GM12878 (cell line): ENCODE data around the gene LRRC4. TPM values are rescaled to one million over a fixed set of nuclear protein-coding genes. Genes with fewer than 3 reads are reported as not detected.

Source experiments
- ATAC-seq: fragments of 200-7000 bp; cut with Tn5 transposase; 3 replicates; pipeline ENCODE4 v1.9.1; 2020; ENCODE audit warnings: mild to moderate bottlenecking, moderate library complexity
- BruUV-seq: library from RNA; stranded (reverse); fragments of 400-500 nt; replicated peaks from 2 replicates; lab custom pipeline; 2021; lab: Mats Ljungman, UMichigan
- CTCF ChIA-PET: fragments of 300-600 bp; sonication (Branson Sonifier 250); formaldehyde crosslinking; extraction: SDS; loops from one replicate; lab custom pipeline; 2021; ENCODE audit warnings: inconsistent platforms; lab: Yijun Ruan, JAX
- POLR2A ChIA-PET: fragments of 350-600 bp; formaldehyde crosslinking; extraction: SDS; loops from one replicate; lab custom pipeline; 2021; ENCODE audit warnings: inconsistent platforms; lab: Charles Lee
- RAD21 ChIA-PET: fragments of 300-600 bp; sonication (Branson Sonifier 250); formaldehyde crosslinking; loops from one replicate; lab custom pipeline; 2023; ENCODE audit warnings: antibody characterized with exemption; ENCODE audit not compliant: unreplicated experiment; lab: Charles Lee
- SMC1A ChIA-PET: fragments of 300-600 bp; sonication (Branson Sonifier 250); formaldehyde crosslinking; loops from one replicate; lab custom pipeline; 2023; ENCODE audit not compliant: unreplicated experiment, uncharacterized antibody; lab: Charles Lee
- DNase-seq: peaks from one replicate; pipeline ENCODE4 v3.0.0-alpha.2; 2011; ENCODE audit warnings: low read depth, low spot score
- FAIRE-seq: peaks from 3 replicates; lab custom pipeline; 2011; peaks lifted over from hg19 to GRCh38; lab: Jason Lieb, UNC
- H2AFZ ChIP-seq: 2 replicates; pipeline ENCODE4 v1.6.0; 2011; ENCODE audit warnings: low read depth, low read length, control low read depth; ENCODE audit not compliant: control insufficient read depth
- H3K27ac ChIP-seq: 2 replicates; pipeline ENCODE4 v1.5.1; 2011; ENCODE audit warnings: control low read depth; ENCODE audit not compliant: control insufficient read depth, insufficient read depth
- H3K27me3 ChIP-seq, 2 experiments: replicated peaks in 1 of 2; 2 replicates each; pipeline versions ENCODE4 v1.6.0 to v1.6.1; 2011; ENCODE audit warnings: low read length in 1 of 2; ENCODE audit not compliant: control insufficient read depth in 2 of 2, insufficient read depth in 2 of 2
- H3K36me3 ChIP-seq, 2 experiments: 2 replicates each; pipeline ENCODE4 v1.5.1; 2011; ENCODE audit warnings: low read length in 1 of 2; ENCODE audit not compliant: control insufficient read depth in 2 of 2, insufficient read depth in 2 of 2
- H3K4me1 ChIP-seq: 2 replicates; pipeline ENCODE4 v1.6.1; 2011; ENCODE audit warnings: mild to moderate bottlenecking, low read length, moderate library complexity, mixed read lengths; ENCODE audit not compliant: control insufficient read depth, insufficient read depth
- H3K4me2 ChIP-seq: 2 replicates; pipeline ENCODE4 v1.6.0; 2011; ENCODE audit warnings: control low read depth; ENCODE audit not compliant: control insufficient read depth, insufficient read depth
- H3K4me3 ChIP-seq: fragments of 200-600 bp; sonication (generic); 2 replicates; pipeline ENCODE4 v1.5.1; 2016
- H3K79me2 ChIP-seq: 2 replicates; pipeline ENCODE4 v1.6.0; 2011; ENCODE audit warnings: low read length; ENCODE audit not compliant: control insufficient read depth, insufficient read depth
- H3K9ac ChIP-seq: 2 replicates; pipeline ENCODE4 v1.8.0; 2011; ENCODE audit warnings: low read length, control low read depth, mixed read lengths; ENCODE audit not compliant: control insufficient read depth, insufficient read depth
- H3K9me3 ChIP-seq: replicated peaks from 3 replicates; pipeline ENCODE4 v1.5.1; 2011; ENCODE audit warnings: mild to moderate bottlenecking, low read length; ENCODE audit not compliant: control insufficient read depth, insufficient read depth
- H4K20me1 ChIP-seq: 2 replicates; pipeline ENCODE4 v1.6.0; 2011; ENCODE audit not compliant: control insufficient read depth, insufficient read depth
- CHD1 ChIP-seq: IDR thresholded peaks from 2 replicates; pipeline ENCODE4 v1.6.1; 2012; ENCODE audit warnings: low read depth, low read length, improper control_type of control experiment
- ELK1 ChIP-seq: IDR thresholded peaks from 2 replicates; pipeline ENCODE4 v1.6.1; 2012; ENCODE audit warnings: low read depth, low read length, improper control_type of control experiment
- ETV6 ChIP-seq, 2 experiments: fragments of 450-650 bp in 1 of 2; IDR thresholded peaks in 1 of 2; conservative IDR thresholded peaks in 1 of 2; 2 replicates each; pipeline ENCODE4 v1.6.1; 2014; ENCODE audit warnings: antibody characterized with exemption in 1 of 2, borderline replicate concordance in 1 of 2, low read depth in 1 of 2, mild to moderate bottlenecking in 1 of 2, moderate library complexity in 1 of 2
- FOXM1 ChIP-seq: IDR thresholded peaks from 2 replicates; pipeline ENCODE4 v1.6.1; 2012; ENCODE audit warnings: low read depth, mild to moderate bottlenecking, inconsistent platforms, low read length, moderate library complexity
- KLF5 ChIP-seq: fragments of 450-650 bp; IDR thresholded peaks from 2 replicates; pipeline ENCODE4 v1.6.1; 2014; ENCODE audit warnings: mild to moderate bottlenecking; ENCODE audit not compliant: partially characterized antibody
- NBN ChIP-seq: fragments of 450-650 bp; IDR thresholded peaks from 2 replicates; pipeline ENCODE4 v1.6.1; 2016
- NFXL1 ChIP-seq: fragments of 450-650 bp; IDR thresholded peaks from 2 replicates; pipeline ENCODE4 v1.6.1; 2017; ENCODE audit warnings: antibody characterized with exemption, mild to moderate bottlenecking, borderline replicate concordance
- NFYB ChIP-seq: IDR thresholded peaks from 2 replicates; pipeline ENCODE4 v1.6.1; 2011; ENCODE audit warnings: low read depth, mild to moderate bottlenecking, low read length, improper control_type of control experiment, moderate library complexity; ENCODE audit not compliant: insufficient read depth
- PML ChIP-seq: IDR thresholded peaks from 2 replicates; pipeline ENCODE4 v1.6.1; 2012; ENCODE audit warnings: low read length, inconsistent platforms
- RAD21 ChIP-seq: IDR thresholded peaks from 2 replicates; pipeline ENCODE4 v1.6.1; 2011; ENCODE audit warnings: mild to moderate bottlenecking, low read depth, low read length, moderate library complexity; ENCODE audit not compliant: insufficient read depth
- RB1 ChIP-seq: fragments of 450-650 bp; formaldehyde crosslinking; IDR thresholded peaks from 2 replicates; pipeline ENCODE4 v1.6.1; 2017; ENCODE audit warnings: mild to moderate bottlenecking, borderline replicate concordance
- SIN3A ChIP-seq: IDR thresholded peaks from 2 replicates; pipeline ENCODE4 v1.6.1; 2012; ENCODE audit warnings: low read depth, low read length, improper control_type of control experiment
- SIX5 ChIP-seq: IDR thresholded peaks from 2 replicates; pipeline ENCODE4 v1.6.1; 2011; ENCODE audit warnings: mild to moderate bottlenecking, low read depth, low read length, moderate library complexity; ENCODE audit not compliant: severe bottlenecking
- SP1 ChIP-seq: IDR thresholded peaks from one replicate; pipeline ENCODE4 v1.6.1; 2011; ENCODE audit warnings: low read depth, low read length
- ZNF24 ChIP-seq: fragments of 450-650 bp; IDR thresholded peaks from 2 replicates; pipeline ENCODE4 v1.6.1; 2017; ENCODE audit warnings: antibody characterized with exemption, mild to moderate bottlenecking
- WGBS: methylation state at CpG from one replicate; pipeline ENCODE4 v1.1.6; 2016; ENCODE audit warnings: low lambda C conversion rate; ENCODE audit not compliant: insufficient replicate concordance, insufficient coverage; ENCODE audit errors: missing lambda C conversion rate; 5-methylcytosine and 5-hydroxymethylcytosine counted together
- in situ Hi-C: fragments of 300-500 bp; cut with MboI; formaldehyde crosslinking; loops from 9 replicates; pipeline ENCODE4 v1.14.3; 2018; ENCODE audit warnings: mixed read lengths
- intact Hi-C: fragments of 100-400 bp; cut with micrococcal nuclease; formaldehyde crosslinking; loops from one replicate; pipeline ENCODE4 v1.14.2; 2022; ENCODE audit not compliant: unreplicated experiment
- polyA plus RNA-seq, 11 experiments: library from polyadenylated mRNA; depleted of rRNA in 4 of 11; unstranded in 6 of 11; stranded (reverse) in 5 of 11; fragments of >200 nt; fragmentation: Nextera tagmentation in 4 of 11; fragmentation: Illumina TruSeq in 1 of 11; extraction: Ambion mirVana in 4 of 11; extraction: Trizol in 1 of 11; gene quantifications; 1 replicate in 1 of 11; 2 replicates in 10 of 11; pipeline versions ENCODE4 v1.2.1 to v1.2.3, GENCODE V29; 2011 to 2016; ENCODE audit warnings: inconsistent platforms in 2 of 11, missing spikeins in 2 of 11, low read depth in 1 of 11
- total RNA-seq, 4 experiments: library from RNA; depleted of rRNA in 3 of 4; stranded (reverse); fragments of >200 nt in 3 of 4; fragmentation: Illumina TruSeq in 1 of 4; extraction: Trizol in 1 of 4; gene quantifications; 2 replicates each; pipeline versions ENCODE4 v1.2.1 to v1.2.3, GENCODE V29; 2013 to 2021
- TF ChIP-seq, protein P1 (sequence below), 3 experiments: IDR thresholded peaks in 2 of 3; conservative IDR thresholded peaks in 1 of 3; 2 replicates each; pipeline ENCODE4 v1.5.1; 2011; ENCODE audit warnings: low read depth in 3 of 3, low read length in 3 of 3, mild to moderate bottlenecking in 3 of 3, control low read depth in 2 of 3, moderate library complexity in 2 of 3, inconsistent platforms in 1 of 3, mixed read lengths in 1 of 3; ENCODE audit not compliant: control insufficient read depth in 2 of 3, insufficient read depth in 1 of 3; ENCODE audit errors: extremely low read depth in 1 of 3
- TF ChIP-seq, protein P2 (sequence below): IDR thresholded peaks from 2 replicates; pipeline ENCODE4 v1.6.1; 2012; ENCODE audit warnings: low read depth, low read length, improper control_type of control experiment

Gene LRRC4
- total and polyA plus RNA-seq, 10 of the 15 experiments (the other 5 are each of a cell fraction or from before 2014, with no cell fraction given): 0.06 to 0.85 (median 0.12) TPM; not detected in 4

DNA sequence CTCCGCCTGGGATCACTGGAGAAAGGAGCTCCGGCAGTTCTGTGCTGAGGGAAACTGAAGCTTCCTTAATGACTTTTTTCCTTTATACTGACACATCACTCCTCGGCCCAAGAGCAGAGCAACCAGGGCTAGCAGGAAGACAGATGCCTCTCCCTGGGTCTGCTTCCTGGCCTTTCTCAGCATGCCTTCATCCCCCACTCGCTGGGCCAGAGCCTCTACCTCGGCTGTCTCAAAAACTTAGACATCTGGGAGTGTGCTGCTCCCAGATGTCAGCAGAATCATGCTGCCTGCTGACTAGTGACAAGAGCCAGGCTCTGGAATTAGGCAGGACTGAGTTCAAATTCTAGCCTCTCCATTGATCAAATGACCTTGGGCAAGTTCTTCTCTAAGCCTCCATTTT is 24.4 kb upstream of the LRRC4 start:
- ChIA-PET RAD21 (no interaction called here), SMC1A (no interaction called here), POLR2A (no interaction called here), CTCF (no interaction called here)
- Histone ChIP-seq H2AFZ (no peak overlapping the region), H3K27me3 (no peaks in the 10 kb centered on the region), H3K4me3 (no peak overlapping the region), H3K4me2 (no peak overlapping the region), H3K36me3 (peaks cover 12 to 13% of the 10 kb centered on the region in 2 experiments; a peak in 3 of 4 replicates), H3K9ac (no peak overlapping the region), H3K27ac (no peak overlapping the region), H3K4me1 (no peaks in the 10 kb centered on the region), H3K9me3 (no peaks in the 10 kb centered on the region), H3K79me2 (no peaks in the 10 kb centered on the region), H4K20me1 (no peaks in the 10 kb centered on the region; the same call in none of the 2 replicates)
- WGBS: 97% methylated on average over 5 of the region's 5 CpGs
- no peak for DNase-seq
- no TSS peak for BruUV-seq
- in situ Hi-C loops: no loop called here
- intact Hi-C loops: no loop called here
- ATAC-seq: no peak
- FAIRE-seq: no peak
- TF ChIP-seq ELK1: no peak
- TF ChIP-seq, protein P1, sequence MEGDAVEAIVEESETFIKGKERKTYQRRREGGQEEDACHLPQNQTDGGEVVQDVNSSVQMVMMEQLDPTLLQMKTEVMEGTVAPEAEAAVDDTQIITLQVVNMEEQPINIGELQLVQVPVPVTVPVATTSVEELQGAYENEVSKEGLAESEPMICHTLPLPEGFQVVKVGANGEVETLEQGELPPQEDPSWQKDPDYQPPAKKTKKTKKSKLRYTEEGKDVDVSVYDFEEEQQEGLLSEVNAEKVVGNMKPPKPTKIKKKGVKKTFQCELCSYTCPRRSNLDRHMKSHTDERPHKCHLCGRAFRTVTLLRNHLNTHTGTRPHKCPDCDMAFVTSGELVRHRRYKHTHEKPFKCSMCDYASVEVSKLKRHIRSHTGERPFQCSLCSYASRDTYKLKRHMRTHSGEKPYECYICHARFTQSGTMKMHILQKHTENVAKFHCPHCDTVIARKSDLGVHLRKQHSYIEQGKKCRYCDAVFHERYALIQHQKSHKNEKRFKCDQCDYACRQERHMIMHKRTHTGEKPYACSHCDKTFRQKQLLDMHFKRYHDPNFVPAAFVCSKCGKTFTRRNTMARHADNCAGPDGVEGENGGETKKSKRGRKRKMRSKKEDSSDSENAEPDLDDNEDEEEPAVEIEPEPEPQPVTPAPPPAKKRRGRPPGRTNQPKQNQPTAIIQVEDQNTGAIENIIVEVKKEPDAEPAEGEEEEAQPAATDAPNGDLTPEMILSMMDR (IDR thresholded peaks at IDR 0.05 in 2 of 3, conservative IDR thresholded peaks at IDR 0.05 in 1 of 3; ENCODE audit: control insufficient read depth in 2 of 3, extremely low read depth in 1 of 3, insufficient read depth in 1 of 3, low read depth in 3 of 3, low read length in 3 of 3): no peak
- TF ChIP-seq RB1: no peak
- no peak for TF ChIP-seq SIN3A
- no peak for TF ChIP-seq ETV6 (conservative IDR thresholded peaks at IDR 0.05 in 1 of 2, IDR thresholded peaks at IDR 0.05 in 1 of 2; ENCODE audit: borderline replicate concordance in 1 of 2, low read depth in 1 of 2)
- no peak for TF ChIP-seq NFYB
- TF ChIP-seq CHD1: no peak
- no peak for TF ChIP-seq NBN
- TF ChIP-seq SP1: no peak
- no peak for TF ChIP-seq KLF5
- TF ChIP-seq, protein P2, sequence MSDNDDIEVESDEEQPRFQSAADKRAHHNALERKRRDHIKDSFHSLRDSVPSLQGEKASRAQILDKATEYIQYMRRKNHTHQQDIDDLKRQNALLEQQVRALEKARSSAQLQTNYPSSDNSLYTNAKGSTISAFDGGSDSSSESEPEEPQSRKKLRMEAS: no peak
- no peak for TF ChIP-seq NFXL1
- no peak for TF ChIP-seq ZNF24
- no peak for TF ChIP-seq RAD21
- TF ChIP-seq FOXM1: no peak
- no peak for TF ChIP-seq SIX5
- no peak for TF ChIP-seq PML
